SU-DHL-6 (cell line): Measurements from ENCODE around the gene FXYD4.

ENCODE experiments used
- H2AFZ ChIP-seq: fragments of 200-600 bp; sonication (generic); 2 replicates; pipeline ENCODE4 v1.6.1; 2014; ENCODE audit warnings: low read depth, mild to moderate bottlenecking, moderate library complexity, mixed read lengths, antibody characterized with exemption, low read length; ENCODE audit not compliant: severe bottlenecking
- H3F3A ChIP-seq: fragments of 200-600 bp; shearing (Covaris generic); 2 replicates; pipeline ENCODE4 v1.6.0; 2016; ENCODE audit warnings: antibody characterized with exemption, mild to moderate bottlenecking; ENCODE audit not compliant: insufficient read depth
- H3K27ac ChIP-seq: fragments of 200-600 bp; sonication (generic); 2 replicates; pipeline ENCODE4 v1.5.1; 2016; ENCODE audit warnings: low read depth, mild to moderate bottlenecking, low read length, moderate library complexity, mixed read lengths
- H3K27me3 ChIP-seq: fragments of 200-600 bp; sonication (generic), shearing (Covaris generic); 2 replicates; pipeline ENCODE4 v1.6.0; 2014; ENCODE audit warnings: mild to moderate bottlenecking, low read length
- H3K36me3 ChIP-seq: fragments of 200-600 bp; sonication (generic); 2 replicates; pipeline ENCODE4 v1.6.1; 2014; ENCODE audit warnings: mild to moderate bottlenecking, low read length, mixed read lengths
- H3K4me2 ChIP-seq: fragments of 300-600, 200-600 bp; shearing (Covaris generic), sonication (generic); 2 replicates; pipeline ENCODE4 v1.6.0; 2014; ENCODE audit warnings: low read length, low read depth, mild to moderate bottlenecking; ENCODE audit not compliant: poor library complexity, severe bottlenecking
- H3K4me3 ChIP-seq: fragments of 200-600 bp; sonication (generic); 2 replicates; pipeline ENCODE4 v1.5.1; 2014; ENCODE audit warnings: antibody characterized with exemption, low read length, mild to moderate bottlenecking, mixed read lengths; ENCODE audit not compliant: insufficient read depth, poor library complexity, severe bottlenecking
- H3K79me2 ChIP-seq: fragments of 200-600 bp; sonication (generic); 2 replicates; pipeline ENCODE4 v1.6.1; 2014; ENCODE audit warnings: mild to moderate bottlenecking, low read length, moderate library complexity; ENCODE audit not compliant: insufficient read depth
- H3K9ac ChIP-seq: fragments of 200-600 bp; sonication (generic); 2 replicates; pipeline ENCODE4 v1.7.0; 2014; ENCODE audit warnings: mild to moderate bottlenecking, low read length
- H3K9me2 ChIP-seq: fragments of 200-600 bp; sonication (generic); replicated peaks from 2 replicates; pipeline ENCODE4 v1.6.1; 2014; ENCODE audit warnings: low read length; ENCODE audit not compliant: insufficient read depth
- H3K9me3 ChIP-seq: fragments of 200-600 bp; sonication (generic); 2 replicates; pipeline ENCODE4 v1.6.1; 2014; ENCODE audit warnings: low read length, mixed read lengths; ENCODE audit not compliant: insufficient read depth
- H4K20me1 ChIP-seq: fragments of 200-600 bp; sonication (generic); 2 replicates; pipeline ENCODE4 v1.6.1; 2014; ENCODE audit warnings: low read depth, mild to moderate bottlenecking, antibody characterized with exemption, low read length, moderate library complexity, mixed read lengths
- CTCF ChIP-seq: fragments of 200-600 bp; sonication (generic); IDR thresholded peaks from one replicate; pipeline ENCODE4 v1.5.1; 2017; ENCODE audit warnings: antibody characterized with exemption, mild to moderate bottlenecking, low read length, moderate library complexity; ENCODE audit not compliant: insufficient read depth, poor library complexity, severe bottlenecking
- EZH2phosphoT487 ChIP-seq: fragments of 200-600 bp; sonication (generic), shearing (Covaris generic); conservative IDR thresholded peaks from 2 replicates; pipeline ENCODE4 v1.6.1; 2018; ENCODE audit warnings: mild to moderate bottlenecking, antibody characterized with exemption, low read length, moderate library complexity, mixed read lengths

Gene FXYD4

GRCh38 chr10:43393606-43394360 lies 22.3 kb downstream of the FXYD4 start:
- Histone ChIP-seq H3K36me3 (peaks cover 50% of the 10 kb centered on the region), H4K20me1 (peaks cover 49% of the 10 kb centered on the region), H3F3A (peaks cover 61% of the 10 kb centered on the region)

GRCh38 chr10:43394868-43395267 lies 23.4 kb downstream of the FXYD4 start:
- H3K9me2 ChIP-seq: no peaks in the 10 kb centered on the region
- H2AFZ ChIP-seq: no peak overlapping the region
- H4K20me1 ChIP-seq: peaks cover 42% of the 10 kb centered on the region
- H3K4me3 ChIP-seq: no peak overlapping the region
- TF ChIP-seq EZH2phosphoT487 (no peak), CTCF (no peak)
- peaks cover 48% of the 10 kb centered on the region for H3K36me3 ChIP-seq
- H3K4me2 ChIP-seq: peak overlapping the region; percentile 78
- H3K9me3 ChIP-seq: no peaks in the 10 kb centered on the region
- H3K79me2 ChIP-seq: peaks cover 97% of the 10 kb centered on the region
- H3K9ac ChIP-seq: peak overlapping the region; percentile 99
- no peaks in the 10 kb centered on the region for H3K27me3 ChIP-seq
- H3F3A ChIP-seq: peaks cover 61% of the 10 kb centered on the region
- peak overlapping the region; percentile 90; the same call in 1 of the 2 replicates for H3K27ac ChIP-seq

More at GRCh38 chr10:43393606-43394360, 22.3 kb downstream of the FXYD4 start:
- H3K4me2 ChIP-seq: no peak overlapping the region
- H3K27me3 ChIP-seq: no peaks in the 10 kb centered on the region
- no peak for TF ChIP-seq EZH2phosphoT487
- TF ChIP-seq CTCF: no peak
- no peak overlapping the region for H3K9ac ChIP-seq
- H3K9me3 ChIP-seq: no peaks in the 10 kb centered on the region
- H3K27ac ChIP-seq: peak overlapping the region; percentile 5; the same call in 1 of the 2 replicates
- no peak overlapping the region for H2AFZ ChIP-seq
- H3K9me2 ChIP-seq: no peaks in the 10 kb centered on the region
- no peak overlapping the region for H3K4me3 ChIP-seq
- peaks cover 97% of the 10 kb centered on the region for H3K79me2 ChIP-seq

- no peak overlapping the region for H2AFZ ChIP-seq
- peaks cover 61% of the 10 kb centered on the region for H3F3A ChIP-seq
- H3K9me2 ChIP-seq: no peaks in the 10 kb centered on the region
- H3K4me3 ChIP-seq: peak overlapping the region; percentile 93
- H4K20me1 ChIP-seq: peaks cover 41% of the 10 kb centered on the region
- peaks cover 97% of the 10 kb centered on the region for H3K79me2 ChIP-seq
- no peaks in the 10 kb centered on the region for H3K27me3 ChIP-seq
- H3K27ac ChIP-seq: peak overlapping the region; percentile 90
- peak overlapping the region; percentile 99 for H3K9ac ChIP-seq
- H3K4me2 ChIP-seq: peak overlapping the region; percentile 78
- H3K9me3 ChIP-seq: no peaks in the 10 kb centered on the region
- H3K36me3 ChIP-seq: peaks cover 46% of the 10 kb centered on the region
- TF ChIP-seq EZH2phosphoT487: no peak
- no peak for TF ChIP-seq CTCF
Measured at GRCh38 chr10:43395571-43396060, 24.2 kb downstream of the FXYD4 start.
